Measurements from ENCODE around the gene GUCA1A. TPM values are rescaled to one million over a fixed set of nuclear protein-coding genes. Genes with fewer than 3 reads are reported as not detected.
"Not testable (repeated sequence)": the region's sequence is repeated elsewhere in the genome, so short reads cannot be mapped to it uniquely, and the experiment has no call there.

Gene GUCA1A
- total RNA-seq, 2 donors from 2014 or later, result not detected

- no peaks in the 10 kb centered on the region for H3K4me1 Mint-ChIP-seq (ENCODE audit: low read depth in 2 of 2)
- H3K4me3 Mint-ChIP-seq, result no peak overlapping the region
- H3K9me3 Mint-ChIP-seq, result no peaks in the 10 kb centered on the region
- ATAC-seq (no peak), DNase-seq (ENCODE audit: low spot score) (no peak)
- no peaks in the 10 kb centered on the region for H3K27me3 Mint-ChIP-seq
- peak overlapping the region in 1 of 2 donors; percentile 3 for H3K27ac Mint-ChIP-seq
- no peaks in the 10 kb centered on the region for H3K36me3 Mint-ChIP-seq
Measured at GRCh38 chr6:42194056-42194455, 20.9 kb downstream of the GUCA1A start.

DNA sequence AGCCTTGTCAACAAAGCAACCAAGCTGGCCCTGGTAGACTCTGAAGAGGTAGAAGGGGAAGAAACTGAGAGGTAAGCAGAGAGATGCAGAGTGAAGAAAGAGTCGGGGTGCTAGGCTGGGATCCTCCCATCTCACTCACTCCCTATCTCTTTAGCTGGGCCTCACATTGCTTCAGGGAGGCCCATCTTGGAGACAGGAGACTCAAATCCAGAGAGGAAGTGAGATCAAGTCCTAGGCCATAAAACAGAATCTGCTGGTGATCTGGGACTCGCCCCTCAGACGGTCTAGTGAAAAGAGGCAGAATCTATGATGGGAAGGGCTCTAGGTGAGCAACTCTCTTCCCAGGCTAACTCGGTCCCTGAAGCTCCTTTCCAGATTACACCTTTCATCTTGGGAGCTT lies 22.3 kb downstream of the GUCA1A start:
- Mint-ChIP-seq H3K27ac (no peak overlapping the region), H3K4me3 (no peak overlapping the region), H3K27me3 (no peaks in the 10 kb centered on the region), H3K9me3 (no peaks in the 10 kb centered on the region), H3K36me3 (peaks cover 7% of the 10 kb centered on the region), H3K4me1 (ENCODE audit: low read depth in 2 of 2) (peaks cover 3 to 10% of the 10 kb centered on the region in 2 donors)
- no peak for DNase-seq (ENCODE audit: low spot score)
- ATAC-seq, result peak in 1 of 2 donors; percentile 28

GRCh38 chr6:42197555-42198362 lies 24.6 kb downstream of the GUCA1A start:
- no peaks in the 10 kb centered on the region for H3K27me3 Mint-ChIP-seq
- H3K9me3 Mint-ChIP-seq, result no peaks in the 10 kb centered on the region
- no peak overlapping the region for H3K4me3 Mint-ChIP-seq
- H3K27ac Mint-ChIP-seq, result no peak overlapping the region
- H3K4me1 Mint-ChIP-seq (ENCODE audit: low read depth in 2 of 2), result peaks cover 6 to 13% of the 10 kb centered on the region in 2 donors
- ATAC-seq, result peak in 1 of 2 donors; percentile 74
- H3K36me3 Mint-ChIP-seq, result peaks cover 11% of the 10 kb centered on the region
- no peak for DNase-seq (ENCODE audit: low spot score)

DNA sequence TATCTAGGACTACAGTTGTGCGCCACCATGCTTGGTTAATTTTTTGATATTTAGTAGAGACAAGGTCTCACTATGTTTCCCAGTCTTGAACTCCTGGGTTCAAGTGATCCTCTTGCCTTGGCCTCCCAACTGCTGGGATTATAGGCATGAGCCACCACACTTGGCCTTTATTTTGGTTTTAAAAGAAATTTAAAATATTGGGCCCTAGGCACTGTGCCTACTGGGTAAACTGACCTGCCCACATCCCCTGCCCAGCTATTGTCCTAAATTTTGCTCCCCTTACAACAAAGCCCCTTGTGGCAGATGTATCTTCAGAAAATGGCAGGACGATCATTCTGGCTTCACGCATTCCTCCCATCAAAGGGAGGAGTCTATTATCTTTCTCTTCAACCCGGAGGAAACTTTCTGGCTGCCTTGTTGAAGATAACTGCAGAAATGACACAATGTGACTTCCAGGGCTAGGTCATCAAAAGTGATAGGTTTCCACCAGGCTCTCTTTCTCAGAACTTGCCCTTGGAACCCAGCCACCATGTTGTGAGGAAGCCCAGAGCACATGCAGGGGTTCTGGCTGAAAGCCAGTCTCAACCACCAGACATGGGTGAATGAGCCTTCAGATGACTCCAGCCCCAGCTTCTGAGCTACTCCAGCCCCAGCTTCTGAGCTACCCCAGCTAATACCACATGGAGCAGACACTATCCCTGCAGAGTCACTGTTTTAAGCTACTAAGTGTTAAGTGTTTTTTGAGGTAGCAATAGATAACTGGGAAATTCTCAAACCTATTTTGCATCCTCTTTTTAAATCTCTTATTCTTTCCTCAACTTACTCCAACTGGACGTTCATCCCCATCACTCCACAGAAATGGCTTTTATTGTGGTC lies 26.2 kb downstream of the GUCA1A start:
- Mint-ChIP-seq H3K36me3 (peaks cover 11% of the 10 kb centered on the region), H3K4me1 (ENCODE audit: low read depth in 2 of 2) (peaks cover 6 to 13% of the 10 kb centered on the region in 2 donors), H3K27ac (no peak overlapping the region), H3K27me3 (no peaks in the 10 kb centered on the region), H3K9me3 (no peaks in the 10 kb centered on the region), H3K4me3 (no peak overlapping the region)
- DNase-seq (ENCODE audit: low spot score) (no peak), ATAC-seq (no peak)

GRCh38 chr6:42200035-42200434 lies 26.9 kb downstream of the GUCA1A start:
- H3K27ac Mint-ChIP-seq, result no peak overlapping the region
- peaks cover 11% of the 10 kb centered on the region for H3K36me3 Mint-ChIP-seq
- H3K4me1 Mint-ChIP-seq (ENCODE audit: low read depth in 2 of 2), result peaks cover 6 to 13% of the 10 kb centered on the region in 2 donors
- H3K4me3 Mint-ChIP-seq, result no peak overlapping the region
- ATAC-seq (no peak), DNase-seq (ENCODE audit: low spot score) (no peak)
- H3K9me3 Mint-ChIP-seq, result no peaks in the 10 kb centered on the region
- H3K27me3 Mint-ChIP-seq, result no peaks in the 10 kb centered on the region

- H3K27ac Mint-ChIP-seq, result no peak overlapping the region
- ATAC-seq, result no peak
Measured at GRCh38 chr6:42201382-42201781, 28.2 kb downstream of the GUCA1A start.

GRCh38 chr6:42202131-42202915 lies 29.2 kb downstream of the GUCA1A start:
- not testable (repeated sequence) for H3K27me3 Mint-ChIP-seq

More at GRCh38 chr6:42201382-42201781, 28.2 kb downstream of the GUCA1A start:
- Mint-ChIP-seq H3K27me3 (no peaks in the 10 kb centered on the region), H3K9me3 (no peaks in the 10 kb centered on the region), H3K36me3 (peaks cover 11% of the 10 kb centered on the region), H3K4me1 (ENCODE audit: low read depth in 2 of 2) (peaks cover 6 to 13% of the 10 kb centered on the region in 2 donors), H3K4me3 (no peak overlapping the region)
- no peak for DNase-seq (ENCODE audit: low spot score)

DNA sequence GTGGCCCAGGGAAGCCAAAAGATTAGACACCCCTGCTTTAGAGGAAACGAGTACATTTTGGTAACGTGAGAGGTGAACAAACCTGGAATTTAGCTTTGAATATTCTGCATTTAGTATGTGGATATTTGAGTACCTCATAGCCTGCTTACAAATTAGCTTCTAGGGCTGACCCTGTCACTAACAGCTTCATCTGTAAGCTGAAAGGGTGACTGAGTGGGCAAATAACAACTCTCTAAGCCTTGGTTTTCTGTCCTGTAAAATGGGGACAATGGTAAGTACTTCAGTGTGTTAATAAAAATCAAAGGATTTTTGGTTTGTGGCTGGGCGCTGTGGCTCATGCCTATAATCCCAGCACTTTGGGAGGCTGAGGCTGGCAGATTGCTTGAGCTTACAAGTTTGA lies 30.0 kb downstream of the GUCA1A start:
- Mint-ChIP-seq H3K27me3 (no peaks in the 10 kb centered on the region), H3K4me1 (ENCODE audit: low read depth in 2 of 2) (peaks cover 6 to 13% of the 10 kb centered on the region in 2 donors), H3K9me3 (no peaks in the 10 kb centered on the region), H3K36me3 (peaks cover 16% of the 10 kb centered on the region), H3K27ac (no peak overlapping the region), H3K4me3 (no peak overlapping the region)
- ATAC-seq (no peak), DNase-seq (ENCODE audit: low spot score) (no peak)

More at GRCh38 chr6:42202131-42202915, 29.2 kb downstream of the GUCA1A start:
- H3K4me3 Mint-ChIP-seq; H3K9me3 Mint-ChIP-seq; ATAC-seq; DNase-seq (ENCODE audit: low spot score); H3K27ac Mint-ChIP-seq: not testable (repeated sequence)
- Mint-ChIP-seq H3K4me1 (ENCODE audit: low read depth in 2 of 2) (peaks cover 6 to 13% of the 10 kb centered on the region in 2 donors), H3K36me3 (peaks cover 11% of the 10 kb centered on the region)

- Mint-ChIP-seq H3K4me1 (ENCODE audit: low read depth in 2 of 2) (peaks cover 6 to 9% of the 10 kb centered on the region in 2 donors), H3K36me3 (peaks cover 17% of the 10 kb centered on the region), H3K9me3 (no peaks in the 10 kb centered on the region), H3K4me3 (no peak overlapping the region), H3K27me3 (no peaks in the 10 kb centered on the region), H3K27ac (no peak overlapping the region)
- ATAC-seq (no peak), DNase-seq (ENCODE audit: low spot score) (no peak)
Measured at GRCh38 chr6:42204768-42205282, 31.7 kb downstream of the GUCA1A start.

- H3K27me3 Mint-ChIP-seq; DNase-seq (ENCODE audit: low spot score); H3K4me1 Mint-ChIP-seq (ENCODE audit: low read depth in 2 of 2); ATAC-seq; H3K27ac Mint-ChIP-seq; H3K4me3 Mint-ChIP-seq; H3K9me3 Mint-ChIP-seq: not testable (repeated sequence)
- peaks cover 11% of the 10 kb centered on the region for H3K36me3 Mint-ChIP-seq
Measured at GRCh38 chr6:42207559-42207958, 34.4 kb downstream of the GUCA1A start.

GRCh38 chr6:42210551-42210950 lies 37.4 kb downstream of the GUCA1A start:
- Mint-ChIP-seq H3K4me3 (no peak overlapping the region), H3K27ac (no peak overlapping the region), H3K36me3 (peaks cover 19% of the 10 kb centered on the region), H3K9me3 (no peaks in the 10 kb centered on the region), H3K27me3 (no peaks in the 10 kb centered on the region), H3K4me1 (ENCODE audit: low read depth in 2 of 2) (peaks cover 4 to 5% of the 10 kb centered on the region in 2 donors)
- DNase-seq (ENCODE audit: low spot score), result no peak
- no peak for ATAC-seq

- H3K36me3 Mint-ChIP-seq, result peaks cover 19% of the 10 kb centered on the region
- H3K4me3 Mint-ChIP-seq, result no peak overlapping the region
- H3K9me3 Mint-ChIP-seq, result no peaks in the 10 kb centered on the region
- no peak overlapping the region for H3K27ac Mint-ChIP-seq
- H3K27me3 Mint-ChIP-seq, result no peaks in the 10 kb centered on the region
- ATAC-seq (no peak), DNase-seq (ENCODE audit: low spot score) (no peak)
- peaks cover 5 to 9% of the 10 kb centered on the region in 2 donors for H3K4me1 Mint-ChIP-seq (ENCODE audit: low read depth in 2 of 2)
Measured at GRCh38 chr6:42211726-42212125, 38.6 kb downstream of the GUCA1A start.

- Mint-ChIP-seq H3K27me3 (no peaks in the 10 kb centered on the region), H3K4me1 (ENCODE audit: low read depth in 2 of 2) (peaks cover 6 to 10% of the 10 kb centered on the region in 2 donors), H3K27ac (peak overlapping the region in 1 of 2 donors; percentile 15), H3K36me3 (peaks cover 20% of the 10 kb centered on the region), H3K9me3 (no peaks in the 10 kb centered on the region), H3K4me3 (no peak overlapping the region)
- DNase-seq (ENCODE audit: low spot score) (no peak), ATAC-seq (no peak)
Measured at GRCh38 chr6:42212442-42212841, 39.3 kb downstream of the GUCA1A start.
